Neuronal stem cell (in vitro differentiated cells): Measurements from ENCODE around the gene P2RX4.

ENCODE experiments used
- DNase-seq: peaks from one replicate; pipeline ENCODE4 v3.0.0-alpha.2; 2013; ENCODE audit warnings: low spot score
- H2AFZ ChIP-seq: one replicate; pipeline ENCODE4 v1.6.1; 2013; ENCODE audit warnings: mild to moderate bottlenecking, low read length, inconsistent platforms
- H2AK5ac ChIP-seq: 2 replicates; pipeline ENCODE4 v1.6.1; 2013; ENCODE audit warnings: low read depth, mild to moderate bottlenecking, inconsistent platforms, low read length, moderate library complexity, mixed read lengths
- H2BK120ac ChIP-seq: 2 replicates; pipeline ENCODE4 v1.6.1; 2013; ENCODE audit warnings: low read depth, mild to moderate bottlenecking, inconsistent platforms, low read length, moderate library complexity, mixed read lengths
- H2BK12ac ChIP-seq: one replicate; pipeline ENCODE4 v1.6.1; 2013; ENCODE audit warnings: low read length, inconsistent platforms
- H2BK15ac ChIP-seq: 2 replicates; pipeline ENCODE4 v1.6.1; 2013; ENCODE audit warnings: mild to moderate bottlenecking, low read length, inconsistent platforms, mixed read lengths
- H2BK5ac ChIP-seq: one replicate; pipeline ENCODE4 v1.6.1; 2013; ENCODE audit warnings: inconsistent platforms, mild to moderate bottlenecking, low read length, moderate library complexity
- H3K14ac ChIP-seq: one replicate; pipeline ENCODE4 v1.6.1; 2013; ENCODE audit warnings: low read length, inconsistent platforms
- H3K18ac ChIP-seq: 2 replicates; pipeline ENCODE4 v1.6.1; 2013; ENCODE audit warnings: low read length, inconsistent platforms
- H3K23ac ChIP-seq: 2 replicates; pipeline ENCODE4 v1.6.1; 2013; ENCODE audit warnings: low read depth, mild to moderate bottlenecking, mixed read lengths, low read length, inconsistent platforms; ENCODE audit not compliant: poor library complexity
- H3K27ac ChIP-seq: replicated peaks from 3 replicates; pipeline ENCODE4 v1.5.1; 2013; ENCODE audit warnings: low read length, inconsistent platforms
- H3K27me3 ChIP-seq, 3 experiments: 2 replicates each; pipeline ENCODE4 v1.6.1; 2013; ENCODE audit warnings: low read length in 3 of 3, mild to moderate bottlenecking in 2 of 3, inconsistent platforms in 1 of 3, low read depth in 1 of 3, mixed read lengths in 1 of 3, moderate library complexity in 1 of 3; ENCODE audit not compliant: control insufficient read depth in 3 of 3, insufficient read depth in 3 of 3
- H3K36me3 ChIP-seq, 2 donors: replicated peaks in 1 of 2; 2 replicates each; pipeline ENCODE4 v1.6.1; 2013; ENCODE audit warnings: low read length in 2 of 2; ENCODE audit not compliant: control insufficient read depth in 2 of 2, insufficient read depth in 2 of 2
- H3K4ac ChIP-seq: 2 replicates; pipeline ENCODE4 v1.6.1; 2013; ENCODE audit warnings: inconsistent platforms, mild to moderate bottlenecking, low read length, moderate library complexity
- H3K4me1 ChIP-seq, 2 donors: 1 replicate in 1 of 2; 2 replicates in 1 of 2; pipeline ENCODE4 v1.6.1; 2013; ENCODE audit warnings: low read length in 2 of 2, low read depth in 1 of 2; ENCODE audit not compliant: control insufficient read depth in 2 of 2, insufficient read depth in 1 of 2
- H3K4me2 ChIP-seq: one replicate; pipeline ENCODE4 v1.6.1; 2013; ENCODE audit warnings: mild to moderate bottlenecking, low read length, inconsistent platforms; ENCODE audit not compliant: insufficient read depth, poor library complexity, severe bottlenecking
- H3K4me3 ChIP-seq, 2 donors: 2 replicates each; pipeline ENCODE4 v1.5.1; 2013; ENCODE audit warnings: low read length in 2 of 2, mild to moderate bottlenecking in 2 of 2, inconsistent platforms in 1 of 2, moderate library complexity in 1 of 2
- H3K79me1 ChIP-seq: one replicate; pipeline ENCODE4 v1.6.1; 2013; ENCODE audit warnings: low read depth, mild to moderate bottlenecking, inconsistent platforms, low read length, moderate library complexity
- H3K9ac ChIP-seq: one replicate; pipeline ENCODE4 v1.6.1; 2013; ENCODE audit warnings: mild to moderate bottlenecking, low read depth, low read length, inconsistent platforms; ENCODE audit not compliant: poor library complexity
- H3K9me3 ChIP-seq, 2 donors: replicated peaks in 1 of 2; 2 replicates each; pipeline versions ENCODE3 to v1.6.1; 2013; ENCODE audit warnings: low read length in 2 of 2, mild to moderate bottlenecking in 2 of 2, inconsistent platforms in 1 of 2, low read depth in 1 of 2, mixed read lengths in 1 of 2, moderate library complexity in 1 of 2; ENCODE audit not compliant: control insufficient read depth in 2 of 2, insufficient read depth in 1 of 2
- H4K8ac ChIP-seq: one replicate; pipeline ENCODE4 v1.6.1; 2013; ENCODE audit warnings: low read depth, mild to moderate bottlenecking, inconsistent platforms, low read length, moderate library complexity
- H4K91ac ChIP-seq: one replicate; pipeline ENCODE4 v1.6.1; 2013; ENCODE audit warnings: low read length, low read depth, mild to moderate bottlenecking, inconsistent platforms; ENCODE audit not compliant: poor library complexity
- WGBS, 2 donors: extraction: QIAGEN DNeasy Blood & Tissue Kit; methylation state at CpG; one replicate each; pipeline ENCODE4 v1.1.7; 2013; ENCODE audit warnings: missing lambda C conversion rate in 2 of 2, mixed read lengths in 1 of 2; ENCODE audit not compliant: insufficient read length in 2 of 2, insufficient replicate concordance in 1 of 2; ENCODE audit errors: extremely low coverage in 2 of 2; 5-methylcytosine and 5-hydroxymethylcytosine counted together

The P2RX4 gene

GRCh38 chr12:121217063-121217462 is 7.1 kb downstream of the P2RX4 start:
- H2AK5ac ChIP-seq, result no peak overlapping the region
- no peak overlapping the region for H3K9ac ChIP-seq
- no peak overlapping the region for H2BK12ac ChIP-seq
- WGBS, 2 donors, result no CpG with 5 or more reads among the region's 8 CpGs
- H3K4ac ChIP-seq, result no peak overlapping the region
- peaks cover 0 to 2% of the 10 kb centered on the region in 2 donors for H3K36me3 ChIP-seq
- no peak overlapping the region for H2AFZ ChIP-seq
- H3K4me3 ChIP-seq, result no peak overlapping the region
- no peaks in the 10 kb centered on the region for H3K79me1 ChIP-seq
- no peak overlapping the region for H4K8ac ChIP-seq
- no peak overlapping the region for H3K14ac ChIP-seq
- H2BK15ac ChIP-seq, result no peak overlapping the region
- no peak overlapping the region for H3K18ac ChIP-seq
- H3K23ac ChIP-seq, result no peak overlapping the region
- H4K91ac ChIP-seq, result no peak overlapping the region
- H2BK5ac ChIP-seq, result no peak overlapping the region
- H2BK120ac ChIP-seq, result no peak overlapping the region
- H3K4me1 ChIP-seq, result no peaks in the 10 kb centered on the region
- H3K27ac ChIP-seq, result no peak overlapping the region
- H3K4me2 ChIP-seq, result no peak overlapping the region
- H3K27me3 ChIP-seq, result no peaks in the 10 kb centered on the region
- DNase-seq, result no peak
- H3K9me3 ChIP-seq, result no peaks in the 10 kb centered on the region

GRCh38 chr12:121217761-121218160 is 7.8 kb downstream of the P2RX4 start:
- Histone ChIP-seq H2BK120ac (no peak overlapping the region), H3K4me3 (no peak overlapping the region), H4K8ac (no peak overlapping the region), H3K4me1 (no peaks in the 10 kb centered on the region), H2BK15ac (no peak overlapping the region), H3K4me2 (no peak overlapping the region), H3K23ac (no peak overlapping the region), H3K4ac (no peak overlapping the region), H3K14ac (no peak overlapping the region), H3K27me3 (no peaks in the 10 kb centered on the region), H3K79me1 (peaks cover 2% of the 10 kb centered on the region), H2AFZ (no peak overlapping the region), H3K27ac (no peak overlapping the region), H3K9ac (no peak overlapping the region), H2BK12ac (no peak overlapping the region), H2BK5ac (no peak overlapping the region), H3K36me3 (peaks cover 0 to 2% of the 10 kb centered on the region in 2 donors), H3K18ac (no peak overlapping the region), H4K91ac (no peak overlapping the region), H3K9me3 (no peaks in the 10 kb centered on the region), H2AK5ac (no peak overlapping the region)
- DNase-seq, result no peak
- no CpG with 5 or more reads among the region's 5 CpGs for WGBS, 2 donors

GRCh38 chr12:121218588-121219352 is 8.8 kb downstream of the P2RX4 start:
- no peak overlapping the region for H2BK5ac ChIP-seq
- H4K8ac ChIP-seq, result no peak overlapping the region
- no peak overlapping the region for H3K23ac ChIP-seq
- H3K27me3 ChIP-seq, result no peaks in the 10 kb centered on the region
- no peak overlapping the region for H3K27ac ChIP-seq
- H4K91ac ChIP-seq, result no peak overlapping the region
- H3K4me1 ChIP-seq, result no peaks in the 10 kb centered on the region
- no peak overlapping the region for H3K4ac ChIP-seq
- H2AK5ac ChIP-seq, result no peak overlapping the region
- no peak for DNase-seq
- H3K9me3 ChIP-seq, result no peaks in the 10 kb centered on the region
- peaks cover 5% of the 10 kb centered on the region for H3K79me1 ChIP-seq
- no peak overlapping the region for H2BK15ac ChIP-seq
- no peak overlapping the region for H3K9ac ChIP-seq
- H2AFZ ChIP-seq, result no peak overlapping the region
- H3K4me2 ChIP-seq, result no peak overlapping the region
- H2BK12ac ChIP-seq, result no peak overlapping the region
- no peak overlapping the region for H3K14ac ChIP-seq
- no CpG with 5 or more reads among the region's 18 CpGs for WGBS, 2 donors
- H3K36me3 ChIP-seq, result peaks cover 3 to 6% of the 10 kb centered on the region in 2 donors
- no peak overlapping the region for H3K18ac ChIP-seq
- no peak overlapping the region for H3K4me3 ChIP-seq
- H2BK120ac ChIP-seq, result no peak overlapping the region

- Histone ChIP-seq H3K27me3 (no peaks in the 10 kb centered on the region), H3K4ac (no peak overlapping the region), H2BK12ac (no peak overlapping the region), H3K4me2 (no peak overlapping the region), H2BK5ac (no peak overlapping the region), H3K4me3 (no peak overlapping the region), H3K23ac (no peak overlapping the region), H3K14ac (no peak overlapping the region), H3K18ac (no peak overlapping the region), H2BK15ac (no peak overlapping the region), H2BK120ac (no peak overlapping the region), H2AK5ac (no peak overlapping the region), H3K36me3 (peaks cover 3 to 6% of the 10 kb centered on the region in 2 donors), H3K27ac (no peak overlapping the region), H3K9me3 (no peaks in the 10 kb centered on the region), H4K91ac (no peak overlapping the region), H2AFZ (no peak overlapping the region), H4K8ac (no peak overlapping the region), H3K79me1 (peaks cover 5% of the 10 kb centered on the region), H3K9ac (no peak overlapping the region), H3K4me1 (no peaks in the 10 kb centered on the region)
- 100% methylated on average over 1 of the region's 3 CpGs for WGBS, 2 donors
- no peak for DNase-seq
Measured at GRCh38 chr12:121219353-121219986, 9.5 kb downstream of the P2RX4 start.
